NCI-H187 (cell line): ENCODE results near the gene MVB12B.

ENCODE experiments used
- DNase-seq, 2 experiments: peaks; one replicate each; lab custom pipeline; 2025; lab: John Stamatoyannopoulos, UW

MVB12B gene

GRCh38 chr9:126506361-126507317, 180.0 kb downstream of the MVB12B start:
- DNase-seq = no peak

DNA sequence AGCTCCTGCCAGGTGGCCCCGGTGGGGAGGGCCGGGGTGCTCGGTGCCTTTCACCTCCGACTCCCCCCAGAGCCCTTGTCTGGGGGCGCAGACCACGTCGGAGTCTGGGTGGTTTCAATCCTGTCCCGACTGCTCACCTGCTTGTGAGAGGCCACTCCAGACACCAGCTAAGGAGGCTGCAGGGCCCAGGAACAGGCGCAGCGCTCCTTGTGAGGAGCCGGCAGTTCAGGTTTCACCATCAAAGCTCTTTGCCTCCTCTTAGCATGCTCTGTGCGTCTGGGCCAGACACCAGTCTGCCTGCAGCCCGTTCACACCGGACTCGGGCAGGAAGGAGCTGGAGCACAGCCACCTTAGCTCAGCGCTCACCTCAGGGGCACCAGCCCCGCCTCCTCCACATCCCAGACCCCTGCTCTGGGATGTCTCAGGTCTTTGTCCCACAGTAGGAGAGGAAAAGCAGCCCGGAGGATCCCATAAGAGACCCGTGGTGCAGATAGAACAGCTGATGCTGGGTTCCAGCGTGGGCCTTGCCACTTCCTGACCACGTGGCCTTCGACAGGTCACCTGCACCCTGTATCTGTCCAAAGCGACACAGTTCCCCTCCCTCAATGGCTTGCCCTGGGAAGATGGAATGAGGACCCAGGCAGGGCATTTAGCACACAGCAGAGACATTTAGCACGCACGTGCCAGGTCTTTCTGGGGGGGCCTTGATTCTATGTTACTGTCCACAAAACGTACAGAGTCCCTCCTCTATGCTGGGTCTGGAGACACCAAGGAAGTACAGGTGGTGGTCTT, 180.9 kb downstream of the MVB12B start:
- DNase-seq = no peak

DNA sequence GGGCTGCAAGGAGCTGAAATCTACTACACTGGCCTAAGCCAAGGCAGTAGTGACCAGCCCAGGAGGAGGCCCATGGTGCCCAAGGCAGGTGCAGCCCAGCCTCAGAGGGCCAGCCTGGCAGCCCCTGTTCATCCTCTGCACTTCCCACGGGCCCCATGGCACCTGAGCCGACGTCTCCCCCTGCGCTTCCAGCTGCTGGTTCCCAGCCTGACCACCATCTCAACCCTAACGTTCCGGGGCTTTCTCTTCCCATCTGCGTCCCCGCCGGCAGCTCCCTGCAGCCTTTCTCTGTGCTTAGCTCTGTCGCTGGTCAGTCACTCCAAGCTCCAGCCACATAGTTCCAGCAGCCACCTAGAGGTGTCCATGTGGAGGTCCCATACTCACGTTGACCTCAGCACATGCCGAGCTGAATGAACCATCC, 181.6 kb downstream of the MVB12B start:
- no peak for DNase-seq

DNA sequence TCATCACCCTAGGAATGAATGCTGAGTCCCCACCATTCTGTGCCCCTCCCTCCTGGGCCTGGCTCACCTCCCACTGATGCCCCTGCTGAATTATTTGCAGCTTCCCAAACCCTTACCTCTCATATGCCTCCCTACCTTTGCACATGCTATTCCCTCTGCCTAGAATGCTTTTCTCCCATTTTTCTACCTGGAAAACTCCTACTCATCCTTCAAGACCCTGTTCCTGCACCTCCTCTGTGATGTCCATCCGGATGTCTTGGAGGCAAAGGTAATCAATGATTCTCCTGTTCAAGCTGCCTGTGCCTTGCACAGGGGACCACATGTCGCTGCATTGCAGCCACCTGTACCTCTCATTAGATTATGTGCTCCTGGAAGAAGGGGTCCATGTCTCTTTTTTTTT, 182.3 kb downstream of the MVB12B start:
- DNase-seq = no peak

- no peak for DNase-seq
These were observed 183.1 kb downstream of the MVB12B start for GRCh38 chr9:126509718-126510117.

GRCh38 chr9:126510564-126510963, 183.9 kb downstream of the MVB12B start:
- DNase-seq = no peak

DNA sequence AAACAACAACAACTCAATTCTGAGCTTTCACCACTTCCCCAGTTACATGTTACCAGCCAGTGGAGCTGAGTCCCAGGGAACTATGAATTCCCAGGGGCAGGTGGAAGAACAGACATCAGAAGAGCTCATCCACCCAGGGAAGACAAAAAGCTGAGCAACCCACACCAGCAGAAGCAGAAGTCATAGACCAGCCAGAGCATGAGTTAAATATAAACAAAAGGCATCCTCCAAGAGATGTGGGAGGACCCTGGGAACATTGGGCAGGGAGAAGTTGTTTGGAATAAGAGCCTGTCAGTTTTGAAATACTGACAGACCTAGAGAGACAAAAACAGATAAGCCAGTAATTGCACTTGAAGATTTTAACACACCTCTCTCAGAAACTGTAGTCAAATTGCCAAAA, 184.8 kb downstream of the MVB12B start:
- no peak for DNase-seq

- no peak for DNase-seq
These were observed 186.8 kb downstream of the MVB12B start for GRCh38 chr9:126513159-126514036.

DNA sequence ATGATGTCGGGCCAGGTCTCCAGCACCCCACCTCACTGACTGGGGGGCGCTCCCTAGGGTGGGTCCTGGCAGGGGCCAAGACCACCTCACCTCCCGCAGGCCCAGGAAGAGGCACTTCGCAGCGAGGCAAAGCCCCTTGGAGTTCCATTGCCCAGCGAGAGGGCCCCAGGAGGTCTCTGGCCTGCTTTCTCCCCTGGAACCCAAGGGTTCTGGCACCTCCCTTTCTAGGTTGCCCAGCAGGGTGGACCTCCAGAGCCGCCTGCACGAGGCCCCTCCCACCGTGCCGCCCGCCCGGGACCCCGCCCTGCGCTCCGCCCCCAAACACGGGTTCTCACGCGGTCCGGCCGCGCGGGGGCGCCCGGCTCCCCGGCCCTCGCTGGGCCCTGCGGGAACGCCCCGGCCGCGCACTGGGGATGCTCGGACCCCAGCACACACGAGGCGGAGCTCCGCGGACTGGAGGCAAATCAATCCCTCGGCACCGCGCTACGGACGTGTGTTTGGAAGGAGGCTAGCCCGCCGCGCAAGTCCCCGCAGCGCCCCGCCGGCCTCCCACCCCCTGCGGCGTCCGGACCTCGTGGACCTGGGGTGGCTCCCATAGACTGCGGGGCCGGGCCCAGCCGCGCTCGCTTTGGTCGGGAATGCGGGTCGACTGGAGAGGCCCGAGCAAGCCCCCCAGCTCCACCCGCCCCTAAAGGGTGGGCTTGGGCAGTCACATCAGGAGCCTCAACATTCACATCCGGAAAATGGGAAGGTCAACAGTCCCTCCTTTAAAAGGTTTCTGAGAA, 187.6 kb downstream of the MVB12B start:
- DNase-seq = no peak

DNA sequence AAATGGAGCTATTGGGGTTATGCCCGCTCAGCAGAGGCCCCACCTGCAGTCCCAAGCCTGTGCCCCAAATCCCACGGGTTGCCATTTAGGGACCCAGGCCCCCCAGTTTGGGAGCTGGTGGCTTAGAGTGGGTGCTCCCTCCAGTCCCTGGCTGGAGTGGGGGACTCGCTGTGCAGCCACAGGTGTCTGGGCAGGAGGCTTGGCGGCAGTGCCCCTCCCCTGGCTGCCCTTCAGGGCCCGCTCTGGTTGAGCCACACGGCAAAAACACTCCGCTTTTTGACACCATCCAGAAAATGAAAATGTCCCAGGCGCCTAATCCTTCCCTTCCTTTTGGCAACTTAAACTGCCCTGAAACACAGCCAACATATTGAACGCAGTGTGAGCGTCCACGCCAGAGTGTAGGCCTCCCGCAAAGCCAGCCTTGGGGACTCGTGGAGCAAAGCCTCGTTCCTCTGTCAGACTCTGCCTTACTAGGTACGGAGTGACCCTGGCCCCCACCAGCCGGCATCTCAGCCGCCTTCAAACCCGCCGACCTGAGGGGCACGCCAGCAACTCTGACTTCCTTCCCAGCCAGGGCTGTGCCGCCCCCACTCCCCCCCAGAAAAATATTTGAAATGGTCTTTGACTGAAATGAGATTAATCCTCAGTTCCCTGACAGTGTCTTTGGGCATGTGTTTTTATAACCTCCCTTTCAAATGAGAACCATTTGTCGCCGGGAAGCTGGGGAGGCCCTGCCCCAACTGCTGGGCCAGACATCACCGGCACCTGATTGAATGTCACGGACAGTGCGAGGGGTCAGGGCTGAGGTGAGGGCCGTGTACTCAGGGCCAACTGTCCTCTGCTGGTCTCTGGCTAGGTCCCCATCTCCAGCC, 188.6 kb downstream of the MVB12B start:
- DNase-seq = no peak

- DNase-seq = no peak
These were observed 189.4 kb downstream of the MVB12B start for GRCh38 chr9:126515873-126516505.

- no peak for DNase-seq
These were observed 189.9 kb downstream of the MVB12B start for GRCh38 chr9:126516561-126516935.

DNA sequence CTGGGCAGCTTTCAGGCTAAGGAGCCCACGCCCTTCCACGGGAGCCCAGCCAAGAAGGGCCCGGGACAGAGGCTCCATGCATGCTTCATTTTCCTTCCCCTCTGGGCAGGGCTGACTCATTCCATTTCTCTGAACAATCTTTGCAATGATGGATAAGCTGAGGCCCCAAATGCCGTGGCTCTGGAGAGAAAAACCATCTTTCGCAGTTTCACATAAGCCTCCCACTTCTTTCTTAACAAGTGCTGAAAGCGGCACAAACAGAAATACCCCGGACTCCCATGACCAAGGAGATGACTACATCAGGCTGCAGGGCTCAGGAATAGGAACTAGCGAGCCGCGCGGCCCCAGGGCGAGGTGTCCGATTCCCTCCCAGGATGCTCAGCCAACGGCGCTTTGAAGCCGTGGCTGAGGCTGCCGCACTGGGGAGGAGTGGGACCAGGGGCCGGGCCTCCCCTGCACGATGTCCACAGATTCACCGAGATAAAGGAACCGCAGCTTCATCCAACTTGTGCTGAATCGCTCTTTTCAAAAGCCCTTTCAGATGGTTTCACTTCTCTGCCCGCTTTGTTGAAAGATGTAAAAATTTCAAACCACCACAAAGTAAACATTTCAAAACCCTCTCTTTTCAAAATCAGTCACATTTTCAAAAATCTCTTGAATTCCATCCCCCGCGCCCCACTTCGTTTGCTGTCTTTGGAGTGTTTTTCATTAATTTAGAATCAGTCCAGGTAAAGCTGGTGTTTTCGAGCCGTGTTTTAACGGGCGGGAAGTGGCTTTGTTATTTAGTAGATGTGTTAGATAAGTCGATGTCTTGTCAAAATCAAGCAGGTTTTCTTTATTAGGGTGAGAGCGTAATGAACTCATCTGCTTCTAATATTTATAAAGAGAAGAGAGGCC, 190.6 kb downstream of the MVB12B start:
- no peak for DNase-seq

GRCh38 chr9:126517833-126518356, 191.3 kb downstream of the MVB12B start:
- DNase-seq = no peak

DNA sequence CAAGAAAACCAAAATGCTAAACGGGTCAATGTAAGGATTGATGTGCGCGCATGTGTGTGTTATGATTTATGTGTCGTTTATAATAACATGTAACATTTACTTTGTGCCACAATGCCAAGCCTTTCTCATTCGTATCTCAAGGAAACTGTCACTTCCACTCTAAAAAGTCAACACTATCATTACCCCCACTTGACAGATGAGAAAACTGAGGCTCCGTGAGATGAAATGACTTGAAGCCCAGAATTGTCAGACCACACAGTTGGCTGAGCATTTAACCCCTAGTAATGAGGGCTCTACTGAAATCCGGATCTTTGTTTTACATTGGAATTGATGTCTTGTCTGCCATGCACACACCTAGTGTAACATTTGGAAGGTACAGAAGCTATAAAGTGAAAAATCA, 192.1 kb downstream of the MVB12B start:
- DNase-seq = no peak

- DNase-seq = no peak
These were observed 193.2 kb downstream of the MVB12B start for GRCh38 chr9:126519660-126520420.

GRCh38 chr9:126520453-126520852, 193.8 kb downstream of the MVB12B start:
- DNase-seq = no peak

- no peak for DNase-seq
These were observed 194.5 kb downstream of the MVB12B start for GRCh38 chr9:126521089-126521488.
